Measurements from ENCODE around the gene COBL. TPM values are rescaled to one million over a fixed set of nuclear protein-coding genes. Genes with fewer than 3 reads are reported as not detected.

COBL gene
- total RNA-seq, 4 donors from 2014 or later = 62.4 to 114 (median 72.2) TPM

GRCh38 chr7:51261117-51261835 is 55.3 kb downstream of the COBL start:
- 60 to 69% methylated on average over 2 to 14 of the region's 15 CpGs for WGBS, 2 donors (ENCODE audit: low coverage in 1 of 2)

GRCh38 chr7:51260516-51260915 is 56.1 kb downstream of the COBL start:
- no peaks in the 10 kb centered on the region for H3K27me3 ChIP-seq
- no peak for DNase-seq
- in situ Hi-C loops (cut with MboI; ENCODE audit: low pct_ligation_motif_present in 1 of 4, low pct_unique_long_range_greater_than_20kb in 1 of 4, low sequenced_read_pairs in 3 of 4) = no loop called here
- TF ChIP-seq EP300 (IDR thresholded peaks at IDR 0.05; ENCODE audit: low read depth) (no peak), POLR2AphosphoS5 (IDR thresholded peaks at IDR 0.05) (no peak), CTCF (IDR thresholded peaks at IDR 0.05) (no peak), POLR2A (IDR thresholded peaks at IDR 0.05) (no peak)
- intact Hi-C loops (cut with DNase I; ENCODE audit: low total_unique reads) = loop anchor here (5.0 kb wide), 1 partner anchor 273 kb away; no protein-coding TSS in a partner anchor
- H3K36me3 ChIP-seq = no peaks in the 10 kb centered on the region
- no peaks in the 10 kb centered on the region for H3K9me3 ChIP-seq
- no peak overlapping the region for H3K4me3 ChIP-seq
- H3K4me1 ChIP-seq = peaks cover 11 to 57% (median 45%) of the 10 kb centered on the region in 4 donors
- no peak overlapping the region for H3K27ac ChIP-seq
- WGBS, 2 donors (ENCODE audit: low coverage in 1 of 2) = 80 to 83% methylated on average over 1 to 4 of the region's 4 CpGs

More at GRCh38 chr7:51261117-51261835, 55.3 kb downstream of the COBL start:
- intact Hi-C loops (cut with DNase I; ENCODE audit: low total_unique reads) (loop anchor here (5.0 kb wide), 1 partner anchor 274 kb away; no protein-coding TSS in a partner anchor), in situ Hi-C loops (cut with MboI; ENCODE audit: low pct_ligation_motif_present in 1 of 4, low pct_unique_long_range_greater_than_20kb in 1 of 4, low sequenced_read_pairs in 3 of 4) (no loop called here)
- Histone ChIP-seq H3K4me3 (no peak overlapping the region), H3K9me3 (no peaks in the 10 kb centered on the region), H3K27ac (no peak overlapping the region), H3K27me3 (no peaks in the 10 kb centered on the region), H3K36me3 (no peaks in the 10 kb centered on the region), H3K4me1 (peaks cover 11 to 59% (median 44%) of the 10 kb centered on the region in 4 donors)
- TF ChIP-seq POLR2A (IDR thresholded peaks at IDR 0.05) (no peak), CTCF (IDR thresholded peaks at IDR 0.05) (no peak), EP300 (IDR thresholded peaks at IDR 0.05; ENCODE audit: low read depth) (no peak), POLR2AphosphoS5 (IDR thresholded peaks at IDR 0.05) (no peak)
- DNase-seq = no peak

GRCh38 chr7:51259766-51260165 is 56.8 kb downstream of the COBL start:
- intact Hi-C loops (cut with DNase I; ENCODE audit: low total_unique reads) = loop anchor here (5.0 kb wide), 1 partner anchor 272 kb away; no protein-coding TSS in a partner anchor
- no peak for DNase-seq
- Histone ChIP-seq H3K36me3 (no peaks in the 10 kb centered on the region), H3K27ac (no peak overlapping the region), H3K4me3 (no peak overlapping the region), H3K4me1 (peaks cover 8 to 50% (median 38%) of the 10 kb centered on the region in 4 donors), H3K9me3 (no peaks in the 10 kb centered on the region), H3K27me3 (no peaks in the 10 kb centered on the region)
- WGBS, 2 donors (ENCODE audit: low coverage in 1 of 2) = 78 to 87% methylated on average over 3 to 4 of the region's 4 CpGs
- in situ Hi-C loops (cut with MboI; ENCODE audit: low pct_ligation_motif_present in 1 of 4, low pct_unique_long_range_greater_than_20kb in 1 of 4, low sequenced_read_pairs in 3 of 4) = no loop called here
- TF ChIP-seq POLR2A (IDR thresholded peaks at IDR 0.05) = no peak
- no peak for TF ChIP-seq POLR2AphosphoS5 (IDR thresholded peaks at IDR 0.05)
- no peak for TF ChIP-seq CTCF (IDR thresholded peaks at IDR 0.05)
- no peak for TF ChIP-seq EP300 (IDR thresholded peaks at IDR 0.05; ENCODE audit: low read depth)

GRCh38 chr7:51256916-51257315 is 59.7 kb downstream of the COBL start:
- intact Hi-C loops (cut with DNase I; ENCODE audit: low total_unique reads) = no loop called here
- Histone ChIP-seq H3K36me3 (no peaks in the 10 kb centered on the region), H3K27me3 (no peaks in the 10 kb centered on the region), H3K4me3 (no peak overlapping the region), H3K9me3 (no peaks in the 10 kb centered on the region), H3K27ac (peak overlapping the region; percentile 33 to 57 (median 38)), H3K4me1 (peaks cover 0 to 28% (median 15%) of the 10 kb centered on the region in 4 donors)
- WGBS, 2 donors (ENCODE audit: low coverage in 1 of 2) = 78% methylated on average over 4 of the region's 4 CpGs
- in situ Hi-C loops (cut with MboI; ENCODE audit: low pct_ligation_motif_present in 1 of 4, low pct_unique_long_range_greater_than_20kb in 1 of 4, low sequenced_read_pairs in 3 of 4) = no loop called here
- DNase-seq = no peak
- TF ChIP-seq POLR2A (IDR thresholded peaks at IDR 0.05) (no peak), CTCF (IDR thresholded peaks at IDR 0.05) (no peak), EP300 (IDR thresholded peaks at IDR 0.05; ENCODE audit: low read depth) (no peak), POLR2AphosphoS5 (IDR thresholded peaks at IDR 0.05) (no peak)

All from transverse colon (tissue), 4 donors.